ENCODE data around the gene LARP1B. TPM values are rescaled to one million over a fixed set of nuclear protein-coding genes. Genes with fewer than 3 reads are reported as not detected.
A peak's percentile ranks its signal among the peaks of the same experiment; 100 is the strongest.

LARP1B gene
- total RNA-seq, 1 donor from 2014 or later, result 17.6 TPM

- Mint-ChIP-seq H3K4me3 (ENCODE audit: unreplicated experiment) (no peak overlapping the region), H3K36me3 (ENCODE audit: low read depth, unreplicated experiment) (peaks cover 2% of the 10 kb centered on the region), H3K27me3 (ENCODE audit: low read depth, unreplicated experiment) (no peaks in the 10 kb centered on the region), H3K4me1 (ENCODE audit: low read depth, unreplicated experiment) (peaks cover 27% of the 10 kb centered on the region), H3K27ac (ENCODE audit: unreplicated experiment) (no peak overlapping the region), H3K9me3 (ENCODE audit: unreplicated experiment) (peaks cover 6% of the 10 kb centered on the region)
- H3K4me1 ChIP-seq (ENCODE audit: insufficient read depth, low read length), result peaks cover 21% of the 10 kb centered on the region
- peak; percentile 42 for DNase-seq (ENCODE audit: low read depth)
- no peak overlapping the region for H3K4me3 ChIP-seq (ENCODE audit: insufficient read depth, low read depth, low read length)
- H3K4me2 ChIP-seq (ENCODE audit: low read length), result no peak overlapping the region
- H3K27me3 ChIP-seq (ENCODE audit: insufficient read depth, low read length), result no peaks in the 10 kb centered on the region
- no peak overlapping the region for H3K27ac ChIP-seq (ENCODE audit: low read depth, low read length)
- H3K9ac ChIP-seq (ENCODE audit: low read length), result no peak overlapping the region
- no peak for FAIRE-seq
- no peak for TF ChIP-seq CTCF (IDR thresholded peaks at IDR 0.05; ENCODE audit: insufficient read depth, low read depth, low read length)
- TF ChIP-seq EZH2 (IDR thresholded peaks at IDR 0.05; ENCODE audit: insufficient read depth, low read length), result no peak
- no peaks in the 10 kb centered on the region for H3K79me2 ChIP-seq (ENCODE audit: insufficient read depth, low read length)
- H3K36me3 ChIP-seq (ENCODE audit: insufficient read depth, low read length), result no peaks in the 10 kb centered on the region
- no peak overlapping the region for H2AFZ ChIP-seq (ENCODE audit: low read depth, low read length)
- no peaks in the 10 kb centered on the region for H4K20me1 ChIP-seq (ENCODE audit: insufficient read depth, low read length)
- H3K9me3 ChIP-seq (ENCODE audit: insufficient read depth, low read depth, low read length), result no peaks in the 10 kb centered on the region
These were observed 167.0 kb downstream of the LARP1B start for GRCh38 chr4:128227991-128228571.

DNA sequence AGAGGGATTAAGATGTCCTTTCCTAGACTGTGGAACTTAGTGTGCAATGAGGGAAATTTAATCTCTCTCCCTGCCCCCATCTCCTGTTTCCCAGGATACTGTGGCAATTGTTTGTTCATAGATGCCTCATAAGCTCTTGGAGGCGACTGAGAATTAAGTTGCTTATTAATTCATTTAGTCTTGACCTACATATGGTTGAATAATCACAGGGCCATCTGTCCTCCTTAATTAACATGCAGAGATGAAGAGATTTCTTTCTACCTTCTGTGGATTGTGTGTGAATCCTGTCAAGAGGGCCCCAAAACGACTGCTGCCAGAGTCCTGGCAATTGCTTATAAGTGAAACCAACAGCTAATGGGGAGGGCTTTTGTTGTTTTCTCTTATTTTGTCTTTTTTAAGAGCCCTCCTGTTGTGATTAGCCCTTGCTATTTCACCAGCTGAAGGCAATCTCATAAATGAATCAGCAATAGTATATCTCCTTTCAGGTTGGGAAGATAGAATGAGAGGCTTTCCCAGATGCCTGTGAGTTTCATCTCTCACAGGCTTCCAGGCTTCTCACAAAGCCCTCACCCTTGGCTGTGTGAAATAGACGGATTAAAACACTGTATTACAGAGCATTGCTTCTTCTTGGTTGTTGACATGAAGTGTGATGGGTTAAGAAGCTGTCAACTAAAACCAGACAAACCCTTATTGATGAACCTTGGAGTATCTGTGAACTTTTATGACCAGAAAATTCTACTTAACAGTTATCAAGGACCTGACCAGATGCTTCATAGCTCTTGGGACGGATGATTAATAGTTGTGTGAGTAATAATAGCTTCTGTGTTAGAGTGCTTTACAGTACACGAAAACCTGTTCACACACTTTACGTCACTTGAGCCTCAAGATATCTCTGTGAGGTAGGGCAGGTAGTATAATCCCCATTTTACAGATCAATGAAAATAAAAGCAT is 168.0 kb downstream of the LARP1B start:
- Histone ChIP-seq H3K9me3 (ENCODE audit: insufficient read depth, low read depth, low read length) (no peaks in the 10 kb centered on the region), H3K4me2 (ENCODE audit: low read length) (no peak overlapping the region), H3K27me3 (ENCODE audit: insufficient read depth, low read length) (no peaks in the 10 kb centered on the region), H3K36me3 (ENCODE audit: insufficient read depth, low read length) (no peaks in the 10 kb centered on the region), H3K9ac (ENCODE audit: low read length) (no peak overlapping the region), H4K20me1 (ENCODE audit: insufficient read depth, low read length) (no peaks in the 10 kb centered on the region), H2AFZ (ENCODE audit: low read depth, low read length) (no peak overlapping the region), H3K79me2 (ENCODE audit: insufficient read depth, low read length) (no peaks in the 10 kb centered on the region), H3K4me3 (ENCODE audit: insufficient read depth, low read depth, low read length) (no peak overlapping the region), H3K4me1 (ENCODE audit: insufficient read depth, low read length) (peaks cover 21% of the 10 kb centered on the region), H3K27ac (ENCODE audit: low read depth, low read length) (peak overlapping the region; percentile 23)
- FAIRE-seq (no peak), DNase-seq (ENCODE audit: low read depth) (peak; percentile 89)
- Mint-ChIP-seq H3K4me3 (ENCODE audit: unreplicated experiment) (no peak overlapping the region), H3K9me3 (ENCODE audit: unreplicated experiment) (peaks cover 6% of the 10 kb centered on the region), H3K27me3 (ENCODE audit: low read depth, unreplicated experiment) (no peaks in the 10 kb centered on the region), H3K36me3 (ENCODE audit: low read depth, unreplicated experiment) (peaks cover 2% of the 10 kb centered on the region), H3K4me1 (ENCODE audit: low read depth, unreplicated experiment) (peaks cover 27% of the 10 kb centered on the region), H3K27ac (ENCODE audit: unreplicated experiment) (peak overlapping the region; percentile 12)
- no peak for TF ChIP-seq EZH2 (IDR thresholded peaks at IDR 0.05; ENCODE audit: insufficient read depth, low read length)
- no peak for TF ChIP-seq CTCF (IDR thresholded peaks at IDR 0.05; ENCODE audit: insufficient read depth, low read depth, low read length)
